Upper lobe of left lung (tissue), 6 donors: ENCODE data around the gene MYEOV. TPM values are rescaled to one million over a fixed set of nuclear protein-coding genes. Genes with fewer than 3 reads are reported as not detected.

Experiments used
- ATAC-seq, 2 donors: fragments of 200-7000 bp; cut with Tn5 transposase; one replicate each; pipeline ENCODE4 v1.9.1; 2022; ENCODE audit warnings: mild to moderate bottlenecking in 2 of 2, moderate library complexity in 2 of 2; ENCODE audit not compliant: low FRiP score in 2 of 2
- DNase-seq, 2 donors: peaks; one replicate each; pipeline ENCODE4 v3.0.0-alpha.2; 2019 to 2020
- H3K27ac ChIP-seq, 4 donors: fragments of 200-600 bp; sonication (generic); one replicate each; pipeline ENCODE4 v1.5.1; 2016 to 2019
- H3K27me3 ChIP-seq, 4 donors: fragments of 200-600 bp; sonication (generic); one replicate each; pipeline ENCODE4 v1.5.1; 2017 to 2019
- H3K36me3 ChIP-seq, 4 donors: fragments of 200-600 bp; sonication (generic); one replicate each; pipeline ENCODE4 v1.5.1; 2016 to 2019
- H3K4me1 ChIP-seq, 4 donors: fragments of 200-600 bp; sonication (generic); one replicate each; pipeline ENCODE4 v1.5.1; 2018 to 2019
- H3K4me3 ChIP-seq, 4 donors: fragments of 200-600 bp; sonication (generic); one replicate each; pipeline ENCODE4 v1.5.1; 2017 to 2019; ENCODE audit warnings: mild to moderate bottlenecking in 2 of 4, moderate library complexity in 1 of 4
- H3K9me3 ChIP-seq, 4 donors: fragments of 200-600 bp; sonication (generic); one replicate each; pipeline ENCODE4 v1.5.1; 2018 to 2019
- CTCF ChIP-seq, 6 experiments: fragments of 450-650 bp in 4 of 6; fragments of 200-600 bp in 2 of 6; sonication (generic) in 2 of 6; IDR thresholded peaks; one replicate each; pipeline ENCODE4 v1.5.1; 2016 to 2019; ENCODE audit warnings: antibody characterized with exemption in 6 of 6
- EP300 ChIP-seq, 4 donors: sonication (generic); formaldehyde crosslinking; IDR thresholded peaks; one replicate each; pipeline ENCODE4 v1.5.1; 2017; ENCODE audit warnings: antibody characterized with exemption in 4 of 4, control low read depth in 2 of 4
- POLR2A ChIP-seq, 4 donors: fragments of 450-650 bp; IDR thresholded peaks; one replicate each; pipeline ENCODE4 v1.5.1; 2016 to 2017; ENCODE audit warnings: antibody characterized with exemption in 4 of 4, mild to moderate bottlenecking in 2 of 4
- POLR2AphosphoS5 ChIP-seq, 2 donors: sonication (generic); formaldehyde crosslinking; IDR thresholded peaks; one replicate each; pipeline ENCODE4 v1.5.1; 2017; ENCODE audit warnings: antibody characterized with exemption in 2 of 2
- WGBS, 2 donors: methylation state at CpG; one replicate each; pipeline ENCODE4 v1.1.5; 2017 to 2018; 5-methylcytosine and 5-hydroxymethylcytosine counted together
- total RNA-seq, 6 donors: library from RNA; depleted of rRNA in 4 of 6; stranded (reverse); fragments of >200 nt in 4 of 6; gene quantifications; one replicate each; pipeline versions ENCODE4 v1.1.0 to v1.2.1, GENCODE V29; 2016 to 2021
- donor health status: DM: no; HTN: no; CAD: no; lungs with moderate emphysema.
- donor health status: DM: no; HTN: yes; CAD: no; lungs with severe emphysema.

MYEOV gene
- under 1 TPM in 4 of 6 donors, not detected in 2; 0.30 to 0.98 (median 0.77) TPM for total RNA-seq

GRCh38 chr11:69293819-69294505 is at the start of gene MYEOV:
Gene MYEOV (plus strand): TSS chr11:69294155. CDS start chr11:69295355, 1,200 bp downstream.
- Histone ChIP-seq H3K27ac (peak within 1 kb of the TSS in 1 of 4 donors; percentile 52), H3K27me3 (no peaks in the 10 kb centered on the region), H3K4me3 (no peak within 1 kb of the TSS), H3K4me1 (peaks cover 48 to 67% (median 60%) of the 10 kb centered on the region in 4 donors), H3K9me3 (no peaks in the 10 kb centered on the region), H3K36me3 (no peaks in the 10 kb centered on the region)
- DNase-seq (peak; percentile 52 to 67), ATAC-seq (peak in 1 of 2 donors; percentile 64)
- TF ChIP-seq POLR2A (IDR thresholded peaks at IDR 0.05) = no peak
- TF ChIP-seq POLR2AphosphoS5 (IDR thresholded peaks at IDR 0.05) = no peak
- TF ChIP-seq EP300 (IDR thresholded peaks at IDR 0.05) = no peak
- TF ChIP-seq CTCF (IDR thresholded peaks at IDR 0.05) = no peak
- 85 to 91% methylated on average over 15 to 16 of the region's 16 CpGs for WGBS, 2 donors

- no peak for ATAC-seq
- 93 to 100% methylated on average over 3 of the region's 3 CpGs for WGBS, 2 donors
- H3K9me3 ChIP-seq = no peaks in the 10 kb centered on the region
- no peak overlapping the region for H3K4me3 ChIP-seq
- TF ChIP-seq EP300 (IDR thresholded peaks at IDR 0.05) = no peak
- TF ChIP-seq CTCF (IDR thresholded peaks at IDR 0.05) = no peak
- TF ChIP-seq POLR2AphosphoS5 (IDR thresholded peaks at IDR 0.05) = no peak
- TF ChIP-seq POLR2A (IDR thresholded peaks at IDR 0.05) = no peak
- peaks cover 0 to 7% (median 3%) of the 10 kb centered on the region in 4 donors for H3K4me1 ChIP-seq
- H3K36me3 ChIP-seq = no peaks in the 10 kb centered on the region
- H3K27me3 ChIP-seq = no peaks in the 10 kb centered on the region
- DNase-seq = no peak
- no peak overlapping the region for H3K27ac ChIP-seq
Measured at GRCh38 chr11:69244266-69244665, 49.7 kb upstream of the MYEOV start.

GRCh38 chr11:69245041-69245440 is 48.9 kb upstream of the MYEOV start:
- no peaks in the 10 kb centered on the region for H3K36me3 ChIP-seq
- H3K4me3 ChIP-seq = no peak overlapping the region
- DNase-seq = no peak
- H3K4me1 ChIP-seq = peaks cover 4 to 15% (median 5%) of the 10 kb centered on the region in 4 donors
- no peak for TF ChIP-seq CTCF (IDR thresholded peaks at IDR 0.05)
- TF ChIP-seq POLR2A (IDR thresholded peaks at IDR 0.05) = no peak
- no peak for TF ChIP-seq POLR2AphosphoS5 (IDR thresholded peaks at IDR 0.05)
- no peak for TF ChIP-seq EP300 (IDR thresholded peaks at IDR 0.05)
- no peak overlapping the region for H3K27ac ChIP-seq
- no peaks in the 10 kb centered on the region for H3K9me3 ChIP-seq
- H3K27me3 ChIP-seq = no peaks in the 10 kb centered on the region
- WGBS, 2 donors = 80 to 88% methylated on average over 2 of the region's 2 CpGs
- no peak for ATAC-seq

GRCh38 chr11:69245491-69246345 is 48.2 kb upstream of the MYEOV start:
- H3K9me3 ChIP-seq = no peaks in the 10 kb centered on the region
- H3K36me3 ChIP-seq = no peaks in the 10 kb centered on the region
- ATAC-seq = no peak
- no peak for TF ChIP-seq POLR2AphosphoS5 (IDR thresholded peaks at IDR 0.05)
- TF ChIP-seq EP300 (IDR thresholded peaks at IDR 0.05) = no peak
- no peak for TF ChIP-seq CTCF (IDR thresholded peaks at IDR 0.05)
- no peak for TF ChIP-seq POLR2A (IDR thresholded peaks at IDR 0.05)
- DNase-seq = no peak
- no peak overlapping the region for H3K4me3 ChIP-seq
- no peak overlapping the region for H3K27ac ChIP-seq
- 87 to 93% methylated on average over 13 to 16 of the region's 16 CpGs for WGBS, 2 donors
- H3K4me1 ChIP-seq = peaks cover 4 to 19% (median 5%) of the 10 kb centered on the region in 4 donors
- no peaks in the 10 kb centered on the region for H3K27me3 ChIP-seq
